T47D (cell line): ENCODE results near the gene CEP104.
"Not testable (repeated sequence)": the region's sequence is repeated elsewhere in the genome, so short reads cannot be mapped to it uniquely, and the experiment has no call there.

Source experiments
- DNase-seq, 2 experiments: peaks; one replicate each; pipeline versions ENCODE4 v3.0.0 to v3.0.0-alpha.2; 2011 to 2012; ENCODE audit warnings: low read depth in 1 of 2, low spot score in 1 of 2
- JUND ChIP-seq: IDR thresholded peaks from 2 replicates; pipeline ENCODE4 v1.6.1; 2012; ENCODE audit warnings: low read depth
- in situ Hi-C: cut with HindIII; loops from 2 replicates; pipeline ENCODE4 v1.10.0; 2016; ENCODE audit warnings: low sequenced_read_pairs, low pct_unique_long_range_greater_than_20kb

The CEP104 gene

DNA sequence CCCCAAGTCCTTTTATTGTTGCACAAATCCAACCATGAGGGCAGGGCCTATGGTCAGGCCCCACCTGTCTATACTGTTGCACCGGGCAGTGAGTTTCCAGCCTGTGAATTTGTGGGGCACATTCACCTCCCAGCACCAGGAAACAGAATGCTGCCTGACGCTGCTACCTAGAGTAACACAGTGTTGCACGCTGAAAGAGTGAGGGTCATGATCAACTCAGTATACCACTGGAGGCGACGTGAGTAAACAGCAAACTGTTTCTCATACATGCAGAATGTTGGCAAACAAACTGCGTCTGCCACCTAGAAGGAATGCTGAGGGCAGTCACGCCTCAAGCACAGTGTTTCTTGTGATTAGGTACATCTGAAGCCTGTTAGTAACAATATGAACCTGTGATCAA is 47.3 kb downstream of the CEP104 start:
- in situ Hi-C loops: no loop called here
- no peak for TF ChIP-seq JUND
- peak in 1 of 2 experiments; percentile 18 for DNase-seq

DNA sequence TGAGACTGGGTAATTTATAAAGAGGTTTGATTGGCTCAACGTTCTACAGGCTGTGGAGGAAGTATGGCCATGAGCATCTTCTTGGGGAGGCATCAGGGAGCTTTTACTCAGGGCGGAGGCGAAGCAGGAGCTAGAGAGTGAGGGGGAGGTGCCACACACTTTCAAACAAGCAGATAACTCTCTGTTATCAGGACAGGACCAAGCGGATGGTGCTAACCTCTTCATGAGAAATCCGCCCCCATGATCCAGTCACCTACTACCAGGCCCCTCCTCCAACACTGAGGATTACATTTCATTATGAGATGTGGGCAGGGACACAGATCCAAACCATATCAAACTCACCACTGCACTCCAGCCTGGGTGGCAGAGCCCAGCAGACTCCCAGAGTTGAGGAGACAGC is 49.2 kb downstream of the CEP104 start:
- in situ Hi-C loops: no loop called here
- no peak for TF ChIP-seq JUND
- DNase-seq: no peak

DNA sequence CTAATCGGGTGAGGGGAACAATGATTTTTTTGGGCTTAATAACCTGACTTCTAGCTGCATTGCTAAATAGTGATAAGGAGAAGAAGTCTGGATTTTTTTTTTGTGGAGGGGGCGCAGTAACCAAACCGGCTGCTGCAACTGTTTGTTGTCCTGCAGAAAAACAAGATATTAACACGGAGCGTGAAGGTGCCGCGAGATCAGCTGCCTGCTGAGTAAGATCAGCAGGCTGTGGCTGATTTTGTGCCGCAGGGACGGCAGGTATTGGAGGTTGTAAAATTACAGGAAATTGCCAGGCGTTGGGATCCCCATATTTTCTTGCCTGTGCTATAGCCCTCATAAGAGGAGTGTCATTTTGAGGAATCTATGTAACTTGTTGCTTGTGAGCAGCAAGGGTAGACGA is 52.0 kb downstream of the CEP104 start:
- no peak for TF ChIP-seq JUND
- no peak for DNase-seq
- in situ Hi-C loops: no loop called here

DNA sequence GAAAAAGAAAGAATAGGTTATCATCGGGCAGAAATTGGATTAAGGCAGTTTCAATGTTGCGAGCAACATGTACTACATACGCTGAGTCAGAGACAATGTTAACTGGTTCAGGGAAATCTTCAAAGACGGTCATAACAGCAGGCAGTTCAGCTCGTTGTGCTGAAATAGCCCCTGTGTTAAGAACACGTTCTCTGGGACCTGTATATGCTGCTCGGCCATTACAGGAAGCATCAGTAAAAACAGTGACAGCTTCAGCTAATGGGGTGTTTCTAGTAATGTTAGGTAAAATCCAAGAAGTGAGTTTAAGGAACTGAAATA is 52.4 kb downstream of the CEP104 start:
- in situ Hi-C loops: not testable (repeated sequence)

DNA sequence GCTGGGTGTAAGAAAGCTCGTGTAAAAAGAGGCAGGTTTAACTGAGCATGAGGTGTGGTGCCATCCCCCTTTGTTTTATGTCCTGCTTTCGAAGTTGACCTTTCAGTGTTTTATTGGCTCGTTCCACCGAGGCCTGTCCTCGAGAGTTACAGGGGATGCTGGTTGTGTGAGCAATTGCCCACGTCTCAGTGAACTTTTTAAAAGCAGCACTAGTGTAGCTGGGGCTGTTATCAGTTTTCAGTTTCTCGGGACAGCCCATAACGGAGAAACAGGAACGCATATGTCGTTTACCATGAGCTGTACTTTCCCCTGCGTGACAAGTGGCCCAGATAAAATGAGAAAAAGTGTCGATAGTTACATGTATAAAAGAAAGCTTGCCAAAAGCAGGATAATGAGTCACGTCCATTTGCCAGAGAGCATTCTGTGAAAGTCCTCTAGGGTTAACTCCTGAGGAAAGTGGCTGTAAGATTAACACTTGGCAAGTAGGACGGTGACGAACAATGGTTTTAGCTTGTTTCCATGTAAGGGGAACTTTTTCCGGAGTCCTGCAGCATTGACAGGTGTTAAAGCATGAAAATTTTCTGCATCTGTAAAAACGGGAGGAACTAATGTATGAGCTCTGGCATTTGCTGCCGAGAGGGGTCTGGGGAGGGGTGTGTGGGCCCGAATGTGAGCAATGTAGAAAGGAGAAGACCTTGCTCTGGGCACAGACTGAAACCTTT is 52.9 kb downstream of the CEP104 start:
- DNase-seq: no peak
- in situ Hi-C loops: no loop called here
- TF ChIP-seq JUND: no peak

More for the DNA sequence above, 52.4 kb downstream of the CEP104 start:
- DNase-seq: not testable (repeated sequence)

DNA sequence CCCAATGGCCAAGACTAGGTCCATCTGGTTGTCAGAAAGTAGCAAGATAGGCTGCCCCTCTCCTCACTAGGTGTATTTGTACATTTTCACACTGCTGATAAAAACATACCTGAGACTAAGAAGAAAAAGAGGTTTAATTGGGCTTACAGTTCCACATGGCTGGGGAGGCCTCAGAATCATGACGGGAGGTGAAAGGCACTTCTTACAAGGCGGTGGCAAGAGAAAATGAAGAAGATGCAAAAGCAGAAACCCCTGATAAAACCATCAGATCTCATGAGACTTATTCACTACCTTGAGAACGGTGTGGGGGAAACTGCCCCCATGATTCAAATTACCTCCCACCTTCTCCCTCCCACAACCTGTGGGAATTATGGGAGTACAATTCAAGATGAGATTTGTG is 56.2 kb downstream of the CEP104 start:
- in situ Hi-C loops, DNase-seq: not testable (repeated sequence)

DNA sequence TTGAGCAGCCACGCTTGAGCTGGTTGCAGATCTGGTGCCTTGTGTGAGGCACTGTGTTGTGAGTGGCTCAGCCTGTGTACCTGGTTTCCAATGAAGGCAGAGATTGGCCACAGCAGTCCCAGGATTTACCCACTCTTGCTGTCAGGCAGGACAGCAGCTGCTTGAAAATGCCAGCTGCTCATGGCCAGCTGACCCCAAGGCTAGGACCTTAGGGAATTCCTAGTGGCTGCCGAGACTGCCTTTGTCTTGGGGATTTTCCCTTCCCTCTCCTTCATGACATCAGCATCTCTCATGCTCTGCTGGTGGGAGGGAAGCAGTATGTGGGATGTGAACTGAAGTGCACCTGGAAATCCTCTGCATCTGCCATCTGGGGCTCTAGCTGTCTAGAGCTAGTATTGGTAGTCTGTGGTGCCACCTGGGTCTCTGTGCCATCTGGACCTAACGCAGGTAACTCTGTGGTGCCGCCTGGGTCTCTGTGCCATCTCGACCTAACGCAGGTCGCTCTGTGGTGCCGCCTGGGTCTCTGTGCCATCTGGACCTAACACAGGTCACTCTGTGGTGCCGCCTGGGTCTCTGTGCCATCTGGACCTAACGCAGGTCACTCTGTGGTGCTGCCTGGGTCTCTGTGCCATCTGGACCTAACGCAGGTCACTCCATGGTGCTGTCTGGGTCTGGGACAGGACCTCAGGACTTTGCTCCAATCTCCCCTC is 56.9 kb downstream of the CEP104 start:
- in situ Hi-C loops: no loop called here
- DNase-seq: peak in 1 of 2 experiments; percentile 27
- no peak for TF ChIP-seq JUND

DNA sequence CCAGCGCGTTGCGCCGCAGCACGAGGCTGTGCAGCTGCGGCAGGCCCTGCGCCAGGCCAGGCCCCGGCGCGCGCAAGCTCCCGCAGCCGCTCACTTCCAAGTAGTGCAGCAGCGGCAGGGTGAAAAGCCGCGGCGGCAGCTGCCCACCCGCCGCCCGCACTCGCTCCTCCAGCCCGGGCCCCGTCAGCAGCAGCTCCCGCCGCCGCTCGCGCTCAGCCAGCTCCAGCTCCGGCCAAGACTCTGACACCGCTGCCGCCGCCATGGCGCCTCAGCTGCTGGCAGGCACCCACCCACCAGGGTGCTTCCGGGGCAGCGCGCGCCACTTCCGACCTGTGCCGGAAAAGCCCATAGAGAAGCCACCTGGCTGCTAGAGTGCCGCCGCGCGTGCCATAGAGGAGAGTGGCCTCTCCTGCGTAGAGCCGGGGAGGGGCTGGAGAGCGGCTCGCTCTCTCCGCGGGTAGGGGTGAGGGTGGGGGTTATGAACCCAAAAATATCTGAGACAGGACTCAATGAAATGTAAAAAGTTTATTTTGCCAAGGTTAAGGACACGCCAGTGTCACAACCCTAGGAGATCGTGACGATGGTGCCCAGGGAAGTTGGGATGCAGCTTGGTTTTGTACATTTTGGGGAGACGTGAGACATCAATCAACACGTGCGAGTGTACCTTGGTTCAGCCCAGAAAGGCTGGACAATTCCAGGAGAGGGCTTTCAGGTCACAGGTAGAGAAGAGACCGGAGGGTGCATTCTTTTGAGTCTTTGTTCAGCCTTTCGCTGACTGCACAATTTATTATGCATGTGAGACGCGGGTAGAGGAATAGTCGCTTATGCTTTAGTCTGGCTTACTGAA is 60.6 kb downstream of the CEP104 start, which contains the start of gene LRRC47:
Gene LRRC47, minus strand, starts transcription at position 284 of the 847 bp plus-strand sequence. Its CDS starts 22 bp downstream, at position 262.
- TF ChIP-seq JUND: no peak
- in situ Hi-C loops: no loop called here
- peak; percentile 90 to 92 for DNase-seq

DNA sequence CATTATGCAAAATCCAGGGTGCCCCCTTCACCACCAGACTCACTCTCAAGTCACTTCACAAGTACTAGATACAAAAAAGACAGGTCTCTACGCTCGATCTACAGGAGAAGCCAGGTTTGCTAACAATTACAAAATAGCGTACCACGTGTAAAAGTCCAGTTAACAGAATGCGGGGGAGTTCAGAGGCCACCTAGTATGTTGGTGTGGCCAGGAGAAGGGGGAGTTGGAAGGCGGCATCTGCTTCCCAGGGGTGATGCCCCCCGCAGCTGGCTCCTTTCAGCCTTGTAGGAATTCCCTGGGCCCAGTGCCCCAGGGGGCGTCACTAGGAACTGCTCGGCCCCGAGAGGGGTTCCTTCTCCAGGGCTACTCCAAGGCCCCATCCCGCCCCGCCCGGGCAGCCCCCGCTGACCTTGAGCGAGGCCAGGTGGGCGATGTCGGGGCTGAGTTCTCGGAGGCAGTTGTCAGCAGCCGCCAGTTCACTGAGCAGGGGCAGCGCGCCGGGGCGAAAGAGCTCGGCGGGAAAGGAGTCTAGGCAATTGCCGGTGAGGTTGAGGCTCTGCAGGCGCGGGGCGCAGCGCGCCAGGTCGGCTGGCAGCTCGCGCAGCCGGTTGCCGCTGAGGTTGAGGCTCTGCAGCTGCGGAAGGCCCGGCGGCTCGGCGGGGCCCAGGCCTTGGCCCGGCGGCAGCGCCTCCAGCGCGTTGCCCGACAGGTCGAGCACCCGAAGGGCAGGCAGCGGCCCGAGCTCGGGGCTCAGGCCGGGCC is 61.4 kb downstream of the CEP104 start:
- no peak for TF ChIP-seq JUND
- no peak for DNase-seq
- in situ Hi-C loops: no loop called here

DNA sequence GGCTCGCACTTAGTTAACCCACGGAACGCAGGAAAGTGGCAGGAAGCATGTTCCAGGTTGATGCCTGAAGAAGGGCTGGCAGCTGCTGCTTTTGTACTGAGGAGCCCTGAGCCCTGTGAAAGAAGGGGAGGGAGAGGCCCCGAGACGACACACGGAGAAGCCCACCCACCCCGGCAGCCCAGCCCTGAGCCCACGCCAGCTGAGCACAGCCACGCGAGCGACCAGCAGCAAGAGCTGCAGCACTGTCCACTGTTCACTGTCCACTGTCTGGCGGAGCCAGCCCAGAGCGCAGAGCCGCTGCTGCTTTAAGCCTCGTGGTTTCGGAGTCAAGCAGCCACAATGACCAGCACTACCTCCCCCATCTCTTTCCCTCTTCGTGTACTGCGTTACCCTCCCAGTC is 66.1 kb downstream of the CEP104 start:
- in situ Hi-C loops: no loop called here
- TF ChIP-seq JUND: no peak
- no peak for DNase-seq

DNA sequence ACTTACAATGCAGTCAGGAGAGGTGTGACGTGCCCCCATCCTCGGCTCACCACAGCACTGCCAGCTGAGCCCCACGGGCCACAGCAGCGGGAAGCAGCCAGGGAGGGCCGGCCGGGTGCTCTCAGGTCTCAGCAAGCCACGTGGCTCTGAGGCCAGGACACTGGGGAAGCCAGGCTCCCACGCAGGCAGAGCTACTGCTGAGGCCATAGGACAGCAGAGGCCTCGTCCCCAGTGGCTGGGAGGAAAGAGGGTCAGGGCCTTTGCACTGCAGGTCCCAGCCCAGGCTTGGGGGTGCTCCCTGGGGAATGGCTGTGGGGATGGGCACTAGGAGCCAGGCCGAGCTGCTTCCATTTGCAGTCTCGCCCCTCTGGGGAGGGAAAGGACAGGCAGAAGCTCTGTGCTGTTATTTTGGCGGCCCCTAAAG is 66.5 kb downstream of the CEP104 start:
- in situ Hi-C loops: no loop called here
- TF ChIP-seq JUND: no peak
- no peak for DNase-seq
